SKM-1 (cell line): ENCODE measurements around the gene APH1B.

ENCODE experiments used
- DNase-seq: peaks from one replicate; lab custom pipeline; 2025; ENCODE audit not compliant: unreplicated experiment; lab: John Stamatoyannopoulos, UW

Gene APH1B

DNA sequence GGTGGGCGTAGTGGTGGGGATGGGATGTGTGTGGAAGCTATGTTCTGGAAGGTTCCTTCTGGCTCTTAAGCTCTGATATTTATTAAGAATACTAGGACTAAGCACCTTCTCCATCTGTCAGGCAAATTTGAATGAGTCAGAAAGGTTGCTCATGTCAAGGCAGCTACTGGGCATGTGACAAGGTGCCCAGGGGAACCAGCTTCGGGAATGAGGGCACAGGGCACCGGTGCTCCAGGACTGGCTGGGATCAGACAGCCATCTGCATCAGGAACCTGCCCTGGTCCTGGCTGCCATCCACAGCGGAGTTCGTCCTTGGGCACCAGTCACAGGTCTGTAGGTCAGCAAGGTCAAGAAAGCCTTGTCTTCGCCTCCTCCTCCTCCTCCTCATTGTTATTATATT, 71.8 kb downstream of the APH1B start:
- no peak for DNase-seq

DNA sequence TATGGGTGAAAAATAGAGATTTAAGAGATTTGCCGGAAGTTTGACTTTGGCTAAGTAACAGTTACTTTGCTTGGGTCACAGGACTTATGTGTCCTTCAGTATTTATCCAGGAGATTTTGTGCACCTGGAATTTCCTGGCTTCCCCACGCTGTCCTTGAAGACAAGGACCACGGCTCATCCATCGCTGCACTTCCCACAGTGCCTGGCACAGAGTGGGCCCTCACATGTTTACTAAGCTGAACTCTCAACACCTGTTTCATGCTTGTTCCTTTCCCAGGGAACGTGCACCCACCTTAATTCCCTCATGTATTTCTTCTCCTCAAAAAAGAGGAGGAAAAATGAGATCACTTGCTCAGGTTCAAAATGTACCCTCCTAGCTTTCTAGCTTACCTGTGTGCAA, 72.2 kb downstream of the APH1B start:
- no peak for DNase-seq

GRCh38 chr15:63350178-63350621, 72.8 kb downstream of the APH1B start:
- DNase-seq, result no peak

DNA sequence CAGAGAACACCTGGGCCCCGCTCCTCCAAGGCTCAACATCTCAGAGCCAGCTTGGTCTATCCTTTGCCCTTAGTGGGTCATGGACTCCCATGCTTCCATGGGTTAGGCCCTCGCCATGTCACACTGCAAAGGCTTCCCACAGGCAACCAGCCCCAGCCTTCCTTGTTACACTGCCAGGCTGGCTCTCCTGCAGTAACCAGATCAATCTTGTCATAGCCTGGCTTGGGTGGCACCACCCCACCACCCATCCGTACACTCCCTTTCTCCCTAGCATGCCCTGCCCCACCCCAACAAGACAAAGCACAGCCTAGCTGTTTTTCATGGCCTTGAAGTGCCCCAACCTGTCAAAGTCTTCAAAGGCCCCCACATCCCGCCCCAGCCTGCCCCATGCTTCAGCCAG, 73.8 kb downstream of the APH1B start:
- no peak for DNase-seq

- no peak for DNase-seq
Measured at GRCh38 chr15:63352808-63353207, 75.4 kb downstream of the APH1B start.

GRCh38 chr15:63353261-63353660, 75.9 kb downstream of the APH1B start:
- no peak for DNase-seq

DNA sequence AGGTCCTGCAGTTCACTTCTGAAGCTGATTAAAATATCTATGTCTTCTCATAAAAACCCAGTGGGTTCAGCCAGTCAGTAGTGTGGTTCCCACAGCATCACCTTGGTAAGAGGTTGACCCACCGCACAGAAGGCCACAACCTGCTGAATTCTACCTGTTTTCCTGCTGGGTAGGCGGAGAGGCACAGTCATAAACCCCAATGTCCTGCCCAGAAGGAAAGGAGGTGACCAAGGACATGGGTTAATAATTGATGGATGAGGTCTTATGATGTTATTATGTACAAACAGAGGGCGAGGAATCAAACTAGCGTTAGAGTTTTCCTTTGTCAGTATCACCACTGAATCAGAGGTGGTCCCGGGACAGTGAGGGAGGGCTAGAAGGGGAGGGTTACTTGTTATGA, 76.5 kb downstream of the APH1B start:
- DNase-seq, result no peak

GRCh38 chr15:63354821-63355650, 77.6 kb downstream of the APH1B start:
- DNase-seq, result no peak

- DNase-seq, result no peak
Measured at GRCh38 chr15:63357061-63357460, 79.7 kb downstream of the APH1B start.

GRCh38 chr15:63357731-63358130, 80.3 kb downstream of the APH1B start:
- DNase-seq, result no peak

GRCh38 chr15:63358241-63359029, 81.0 kb downstream of the APH1B start:
- DNase-seq, result no peak
